OCI-LY3 (cell line): ENCODE data around the gene IFT80.
A peak's percentile ranks its signal among the peaks of the same experiment; 100 is the strongest.

Experiments
- CTCF ChIP-seq: fragments of 200-600, 300-600 bp; sonication (generic); IDR thresholded peaks from 2 replicates; pipeline ENCODE4 v1.5.1; 2014; ENCODE audit warnings: antibody characterized with exemption, low read length, low read depth
- EZH2phosphoT487 ChIP-seq: fragments of 200-600 bp; shearing (Covaris generic); IDR thresholded peaks from 2 replicates; pipeline ENCODE4 v1.6.1; 2018; ENCODE audit warnings: antibody characterized with exemption, mixed run types, low read depth

- TF ChIP-seq CTCF, result peak; percentile 43
- no peak for TF ChIP-seq EZH2phosphoT487
These were observed 188.2 kb downstream of the IFT80 start for GRCh38 chr3:160210799-160211221.
